ENCODE data around the gene ABCA13.
"Not testable (repeated sequence)": the region's sequence is repeated elsewhere in the genome, so short reads cannot be mapped to it uniquely, and the experiment has no call there.

The ABCA13 gene

GRCh38 chr7:48176356-48176893, 5.2 kb downstream of the ABCA13 start:
- DNase-seq (ENCODE audit: low read depth) = no peak

GRCh38 chr7:48177271-48177670, 6.0 kb downstream of the ABCA13 start:
- no peak for DNase-seq (ENCODE audit: low read depth)

GRCh38 chr7:48179496-48180030, 8.3 kb downstream of the ABCA13 start:
- DNase-seq (ENCODE audit: low read depth) = no peak

GRCh38 chr7:48180981-48181380, 9.7 kb downstream of the ABCA13 start:
- peak; percentile 35 for DNase-seq (ENCODE audit: low read depth)

GRCh38 chr7:48182718-48183369, 11.6 kb downstream of the ABCA13 start:
- peak; percentile 38 for DNase-seq (ENCODE audit: low read depth)

GRCh38 chr7:48183370-48183743, 12.1 kb downstream of the ABCA13 start:
- no peak for DNase-seq (ENCODE audit: low read depth)

GRCh38 chr7:48183965-48184364, 12.7 kb downstream of the ABCA13 start:
- no peak for DNase-seq (ENCODE audit: low read depth)

- no peak for DNase-seq (ENCODE audit: low read depth)
Observed at GRCh38 chr7:48188776-48189520, 17.7 kb downstream of the ABCA13 start.

GRCh38 chr7:48192996-48193395, 21.7 kb downstream of the ABCA13 start:
- no peak for DNase-seq (ENCODE audit: low read depth)

- no peak for DNase-seq (ENCODE audit: low read depth)
Observed at GRCh38 chr7:48193421-48193820, 22.2 kb downstream of the ABCA13 start.

GRCh38 chr7:48200946-48201589, 29.8 kb downstream of the ABCA13 start:
- not testable (repeated sequence) for DNase-seq (ENCODE audit: low read depth)

- not testable (repeated sequence) for DNase-seq (ENCODE audit: low read depth)
Observed at GRCh38 chr7:48202916-48203315, 31.7 kb downstream of the ABCA13 start.

GRCh38 chr7:48207155-48207675, 36.0 kb downstream of the ABCA13 start:
- no peak for DNase-seq (ENCODE audit: low read depth)

- no peak for DNase-seq (ENCODE audit: low read depth)
Observed at GRCh38 chr7:48209004-48209600, 37.8 kb downstream of the ABCA13 start.

GRCh38 chr7:48213226-48213625, 42.0 kb downstream of the ABCA13 start:
- DNase-seq (ENCODE audit: low read depth) = no peak

- DNase-seq (ENCODE audit: low read depth) = no peak
Observed at GRCh38 chr7:48217266-48217665, 46.0 kb downstream of the ABCA13 start.

GRCh38 chr7:48217753-48218152, 46.5 kb downstream of the ABCA13 start:
- no peak for DNase-seq (ENCODE audit: low read depth)

- no peak for DNase-seq (ENCODE audit: low read depth)
Observed at GRCh38 chr7:48224042-48224441, 52.8 kb downstream of the ABCA13 start.

- no peak for DNase-seq (ENCODE audit: low read depth)
Observed at GRCh38 chr7:48225101-48225500, 53.8 kb downstream of the ABCA13 start.

- DNase-seq (ENCODE audit: low read depth) = no peak
Observed at GRCh38 chr7:48237354-48237753, 66.1 kb downstream of the ABCA13 start.

- DNase-seq (ENCODE audit: low read depth) = no peak
Observed at GRCh38 chr7:48242846-48243245, 71.6 kb downstream of the ABCA13 start.

- no peak for DNase-seq (ENCODE audit: low read depth)
Observed at GRCh38 chr7:48244864-48245271, 73.6 kb downstream of the ABCA13 start.
